OCI-LY1 (cell line): ENCODE results near the gene FHIT.

Experiments
- H2AFZ ChIP-seq: fragments of 200-600 bp; sonication (generic), shearing (Covaris generic); 2 replicates; pipeline ENCODE4 v1.6.0; 2014; ENCODE audit warnings: antibody characterized with exemption, mild to moderate bottlenecking, low read length
- H3F3A ChIP-seq: fragments of 200-600 bp; sonication (generic), shearing (Covaris generic); 2 replicates; pipeline ENCODE4 v1.6.0; 2014; ENCODE audit warnings: mild to moderate bottlenecking, antibody characterized with exemption, low read length, moderate library complexity; ENCODE audit not compliant: insufficient read depth
- H3K27ac ChIP-seq: fragments of 200-600 bp; sonication (generic); 2 replicates; pipeline ENCODE4 v1.5.1; 2014; ENCODE audit warnings: low read length, mixed run types, mild to moderate bottlenecking, low read depth; ENCODE audit not compliant: poor library complexity, severe bottlenecking
- H3K27me3 ChIP-seq: fragments of 200-600 bp; sonication (generic); 2 replicates; pipeline ENCODE4 v1.6.0; 2014; ENCODE audit warnings: antibody characterized with exemption, mild to moderate bottlenecking, low read length, moderate library complexity; ENCODE audit not compliant: insufficient read depth
- H3K36me3 ChIP-seq: fragments of 200-600 bp; sonication (generic); 2 replicates; pipeline ENCODE4 v1.6.1; 2014; ENCODE audit warnings: mild to moderate bottlenecking, antibody characterized with exemption, low read length, moderate library complexity, mixed read lengths; ENCODE audit not compliant: insufficient read depth
- H3K4me1 ChIP-seq: fragments of 200-600 bp; sonication (generic); 2 replicates; pipeline ENCODE4 v1.5.1; 2014; ENCODE audit warnings: mild to moderate bottlenecking, low read length, moderate library complexity; ENCODE audit not compliant: insufficient read depth, severe bottlenecking
- H3K4me2 ChIP-seq: fragments of 200-600 bp; sonication (generic), shearing (Covaris generic); 2 replicates; pipeline ENCODE4 v1.6.1; 2014; ENCODE audit warnings: low read length
- H3K4me3 ChIP-seq: fragments of 200-600 bp; sonication (generic); 2 replicates; pipeline ENCODE4 v1.5.1; 2014; ENCODE audit warnings: low read length, low read depth, mild to moderate bottlenecking, mixed read lengths; ENCODE audit not compliant: poor library complexity, severe bottlenecking
- H3K79me2 ChIP-seq: fragments of 200-600 bp; shearing (Covaris generic); 2 replicates; pipeline ENCODE4 v1.6.1; 2016; ENCODE audit warnings: mixed run types, low read length, mixed read lengths; ENCODE audit not compliant: insufficient read depth
- H3K9ac ChIP-seq: fragments of 200-600 bp; sonication (generic), shearing (Covaris generic); 2 replicates; pipeline ENCODE4 v1.6.1; 2014; ENCODE audit warnings: mild to moderate bottlenecking, low read length, mixed read lengths
- H3K9me2 ChIP-seq: fragments of 200-600 bp; sonication (generic), shearing (Covaris generic); 2 replicates; pipeline ENCODE4 v1.6.1; 2014; ENCODE audit warnings: low read depth, mild to moderate bottlenecking, low read length, mixed read lengths
- H3K9me3 ChIP-seq: fragments of 200-600 bp; shearing (Covaris generic); 2 replicates; pipeline ENCODE4 v1.6.1; 2014; ENCODE audit warnings: low read length, mixed read lengths
- H4K20me1 ChIP-seq: fragments of 200-600 bp; sonication (generic), shearing (Covaris generic); 2 replicates; pipeline ENCODE4 v1.6.0; 2016; ENCODE audit warnings: mild to moderate bottlenecking, low read length; ENCODE audit not compliant: insufficient read depth
- CTCF ChIP-seq: fragments of 200-600 bp; sonication (generic), shearing (Covaris generic); IDR thresholded peaks from 2 replicates; pipeline ENCODE4 v1.5.1; 2017; ENCODE audit warnings: mild to moderate bottlenecking, antibody characterized with exemption, low read length, moderate library complexity, mixed read lengths
- EZH2 ChIP-seq: fragments of 200-600 bp; sonication (generic), shearing (Covaris generic); IDR thresholded peaks from 2 replicates; pipeline ENCODE4 v1.8.0; 2017; ENCODE audit warnings: borderline replicate concordance, mixed run types, mild to moderate bottlenecking, antibody characterized with exemption, low read length, moderate library complexity, mixed read lengths

The FHIT gene

GRCh38 chr3:60301142-60301541, 950.1 kb downstream of the FHIT start:
- Histone ChIP-seq H4K20me1 (no peaks in the 10 kb centered on the region), H3K36me3 (no peaks in the 10 kb centered on the region), H3K4me2 (no peak overlapping the region), H3F3A (no peaks in the 10 kb centered on the region), H3K79me2 (no peaks in the 10 kb centered on the region), H3K9me2 (no peaks in the 10 kb centered on the region), H3K27ac (no peak overlapping the region), H3K9ac (no peak overlapping the region), H3K9me3 (no peaks in the 10 kb centered on the region), H3K4me1 (no peaks in the 10 kb centered on the region), H3K4me3 (no peak overlapping the region), H3K27me3 (no peaks in the 10 kb centered on the region), H2AFZ (no peak overlapping the region)
- TF ChIP-seq EZH2 (no peak), CTCF (no peak)

GRCh38 chr3:60298141-60298540, 953.1 kb downstream of the FHIT start:
- Histone ChIP-seq H3K36me3 (no peaks in the 10 kb centered on the region), H3K9me2 (no peaks in the 10 kb centered on the region), H3K9ac (no peak overlapping the region), H3K27ac (no peak overlapping the region), H3F3A (no peaks in the 10 kb centered on the region), H4K20me1 (no peaks in the 10 kb centered on the region), H3K4me1 (no peaks in the 10 kb centered on the region), H2AFZ (no peak overlapping the region), H3K9me3 (no peaks in the 10 kb centered on the region), H3K4me3 (no peak overlapping the region), H3K4me2 (no peak overlapping the region), H3K79me2 (no peaks in the 10 kb centered on the region), H3K27me3 (no peaks in the 10 kb centered on the region)
- TF ChIP-seq CTCF (no peak), EZH2 (no peak)

GRCh38 chr3:60294181-60294580, 957.1 kb downstream of the FHIT start:
- Histone ChIP-seq H4K20me1 (no peaks in the 10 kb centered on the region), H2AFZ (no peak overlapping the region), H3K27me3 (no peaks in the 10 kb centered on the region), H3K9me3 (no peaks in the 10 kb centered on the region), H3F3A (no peaks in the 10 kb centered on the region), H3K9ac (no peak overlapping the region), H3K4me1 (no peaks in the 10 kb centered on the region), H3K4me3 (no peak overlapping the region), H3K9me2 (no peaks in the 10 kb centered on the region), H3K4me2 (no peak overlapping the region), H3K36me3 (no peaks in the 10 kb centered on the region), H3K79me2 (no peaks in the 10 kb centered on the region), H3K27ac (no peak overlapping the region)
- no peak for TF ChIP-seq CTCF
- no peak for TF ChIP-seq EZH2
